Measurements from ENCODE around the gene CYP19A1. TPM values are rescaled to one million over a fixed set of nuclear protein-coding genes. Genes with fewer than 3 reads are reported as not detected.
"Not testable (repeated sequence)": the region's sequence is repeated elsewhere in the genome, so short reads cannot be mapped to it uniquely, and the experiment has no call there.

The CYP19A1 gene
- total RNA-seq, 1 experiment from 2014 or later, result not detected

GRCh38 chr15:51283026-51283425 is 55.4 kb downstream of the CYP19A1 start:
- Histone ChIP-seq H3K27ac (ENCODE audit: low read length) (no peak overlapping the region), H3K27me3 (ENCODE audit: control insufficient read depth, insufficient read depth, low read length) (0 out of 2 replicates have a peak, but pooled peaks cover 2% of the 10 kb centered on the region), H3K36me3 (ENCODE audit: control insufficient read depth, insufficient read depth, low read length) (no peaks in the 10 kb centered on the region), H3K4me3 (ENCODE audit: low read depth in 2 of 2, low read length in 2 of 2) (no peak overlapping the region), H3K9me3 (ENCODE audit: control insufficient read depth, insufficient read depth, low read depth, low read length) (no peaks in the 10 kb centered on the region), H3K4me1 (ENCODE audit: control insufficient read depth, insufficient read depth, low read length) (no peaks in the 10 kb centered on the region)
- ChIA-PET POLR2A (no interaction called here), CTCF (interaction anchor here (0.6 kb wide), 1 partner anchor 120 kb away, joined by 3 read pairs; no protein-coding TSS in a partner anchor)
- TF ChIP-seq TCF7L2 (IDR thresholded peaks at IDR 0.05; ENCODE audit: low read depth, low read length) (no peak), POLR2AphosphoS5 (IDR thresholded peaks at IDR 0.05; ENCODE audit: low read depth, low read length) (no peak), SIN3A (IDR thresholded peaks at IDR 0.05; ENCODE audit: borderline replicate concordance, insufficient read depth, low read depth, low read length) (no peak)
- TF ChIP-seq, protein P1, sequence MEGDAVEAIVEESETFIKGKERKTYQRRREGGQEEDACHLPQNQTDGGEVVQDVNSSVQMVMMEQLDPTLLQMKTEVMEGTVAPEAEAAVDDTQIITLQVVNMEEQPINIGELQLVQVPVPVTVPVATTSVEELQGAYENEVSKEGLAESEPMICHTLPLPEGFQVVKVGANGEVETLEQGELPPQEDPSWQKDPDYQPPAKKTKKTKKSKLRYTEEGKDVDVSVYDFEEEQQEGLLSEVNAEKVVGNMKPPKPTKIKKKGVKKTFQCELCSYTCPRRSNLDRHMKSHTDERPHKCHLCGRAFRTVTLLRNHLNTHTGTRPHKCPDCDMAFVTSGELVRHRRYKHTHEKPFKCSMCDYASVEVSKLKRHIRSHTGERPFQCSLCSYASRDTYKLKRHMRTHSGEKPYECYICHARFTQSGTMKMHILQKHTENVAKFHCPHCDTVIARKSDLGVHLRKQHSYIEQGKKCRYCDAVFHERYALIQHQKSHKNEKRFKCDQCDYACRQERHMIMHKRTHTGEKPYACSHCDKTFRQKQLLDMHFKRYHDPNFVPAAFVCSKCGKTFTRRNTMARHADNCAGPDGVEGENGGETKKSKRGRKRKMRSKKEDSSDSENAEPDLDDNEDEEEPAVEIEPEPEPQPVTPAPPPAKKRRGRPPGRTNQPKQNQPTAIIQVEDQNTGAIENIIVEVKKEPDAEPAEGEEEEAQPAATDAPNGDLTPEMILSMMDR (IDR thresholded peaks at IDR 0.05), result no peak
- TF ChIP-seq, protein P2, sequence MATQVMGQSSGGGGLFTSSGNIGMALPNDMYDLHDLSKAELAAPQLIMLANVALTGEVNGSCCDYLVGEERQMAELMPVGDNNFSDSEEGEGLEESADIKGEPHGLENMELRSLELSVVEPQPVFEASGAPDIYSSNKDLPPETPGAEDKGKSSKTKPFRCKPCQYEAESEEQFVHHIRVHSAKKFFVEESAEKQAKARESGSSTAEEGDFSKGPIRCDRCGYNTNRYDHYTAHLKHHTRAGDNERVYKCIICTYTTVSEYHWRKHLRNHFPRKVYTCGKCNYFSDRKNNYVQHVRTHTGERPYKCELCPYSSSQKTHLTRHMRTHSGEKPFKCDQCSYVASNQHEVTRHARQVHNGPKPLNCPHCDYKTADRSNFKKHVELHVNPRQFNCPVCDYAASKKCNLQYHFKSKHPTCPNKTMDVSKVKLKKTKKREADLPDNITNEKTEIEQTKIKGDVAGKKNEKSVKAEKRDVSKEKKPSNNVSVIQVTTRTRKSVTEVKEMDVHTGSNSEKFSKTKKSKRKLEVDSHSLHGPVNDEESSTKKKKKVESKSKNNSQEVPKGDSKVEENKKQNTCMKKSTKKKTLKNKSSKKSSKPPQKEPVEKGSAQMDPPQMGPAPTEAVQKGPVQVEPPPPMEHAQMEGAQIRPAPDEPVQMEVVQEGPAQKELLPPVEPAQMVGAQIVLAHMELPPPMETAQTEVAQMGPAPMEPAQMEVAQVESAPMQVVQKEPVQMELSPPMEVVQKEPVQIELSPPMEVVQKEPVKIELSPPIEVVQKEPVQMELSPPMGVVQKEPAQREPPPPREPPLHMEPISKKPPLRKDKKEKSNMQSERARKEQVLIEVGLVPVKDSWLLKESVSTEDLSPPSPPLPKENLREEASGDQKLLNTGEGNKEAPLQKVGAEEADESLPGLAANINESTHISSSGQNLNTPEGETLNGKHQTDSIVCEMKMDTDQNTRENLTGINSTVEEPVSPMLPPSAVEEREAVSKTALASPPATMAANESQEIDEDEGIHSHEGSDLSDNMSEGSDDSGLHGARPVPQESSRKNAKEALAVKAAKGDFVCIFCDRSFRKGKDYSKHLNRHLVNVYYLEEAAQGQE (IDR thresholded peaks at IDR 0.05; ENCODE audit: insufficient read depth in 1 of 2, low read depth in 2 of 2, low read length in 1 of 2), result no peak
- ATAC-seq (no peak), DNase-seq (ENCODE audit: low read depth, low spot score) (no peak)
- in situ Hi-C loops (cut with HindIII; ENCODE audit: low pct_unique_long_range_greater_than_20kb, low sequenced_read_pairs) (no loop called here), intact Hi-C loops (cut with micrococcal nuclease; ENCODE audit: unreplicated experiment) (loop anchor here (5.0 kb wide), 1 partner anchor 119 kb away; no protein-coding TSS in a partner anchor)
- no TSS peak for BruUV-seq (replicated peaks)

DNA sequence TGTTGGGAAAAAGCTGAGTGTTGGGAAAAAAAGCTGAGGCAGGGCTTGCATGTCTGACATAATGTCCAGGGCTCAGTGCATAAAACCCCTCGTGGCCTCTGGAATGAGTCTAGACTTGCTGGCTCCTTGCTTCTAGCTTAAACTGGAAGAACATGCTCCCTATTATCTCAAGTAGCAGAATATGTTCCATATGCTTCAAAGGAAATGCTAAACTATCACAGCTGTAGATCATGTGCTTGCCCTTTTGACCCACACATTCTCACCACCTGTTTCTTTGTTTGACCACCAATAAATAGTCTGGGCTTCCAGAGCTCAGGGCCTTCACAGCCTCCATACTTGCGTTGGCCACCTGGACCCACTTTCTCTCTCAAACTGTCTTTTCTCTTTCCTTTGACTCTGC is 56.2 kb downstream of the CYP19A1 start:
- H3K27me3 ChIP-seq (ENCODE audit: control insufficient read depth, insufficient read depth, low read length), result not testable (repeated sequence)
- CTCF ChIA-PET, result interaction anchor here (0.6 to 1.9 kb wide), 3 partner anchors 94 to 151 kb away, joined by 3 to 6 read pairs (median 4); no protein-coding TSS in a partner anchor

DNA sequence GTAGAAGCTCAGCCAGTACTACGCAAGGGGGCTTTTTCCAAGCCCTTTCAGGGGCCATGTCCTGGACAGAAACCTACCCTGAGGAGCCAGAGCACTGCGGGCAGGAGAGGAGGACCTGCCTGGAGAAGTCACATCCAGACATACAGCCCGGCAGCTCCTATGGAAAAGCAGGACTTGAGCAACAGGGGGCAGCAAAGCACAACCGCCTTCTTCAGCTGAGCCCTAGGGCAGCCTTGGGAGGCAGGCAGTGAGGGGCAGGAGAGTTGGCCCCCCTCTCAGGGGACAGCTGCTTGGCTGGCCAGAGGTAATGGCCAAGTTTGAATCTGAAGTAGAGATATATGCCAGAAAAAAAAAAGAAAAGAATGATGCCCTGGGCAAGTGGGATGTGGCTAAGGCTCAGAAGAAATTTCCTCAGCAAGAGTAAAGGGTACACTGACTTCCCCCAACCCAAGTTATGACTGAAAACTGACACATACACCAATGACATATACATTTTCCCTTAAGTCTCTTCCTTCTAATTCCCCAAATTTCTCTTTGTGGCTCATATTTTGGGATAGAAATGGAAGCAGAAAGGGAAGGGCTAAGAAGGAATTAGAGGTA is 56.9 kb downstream of the CYP19A1 start:
- in situ Hi-C loops (cut with HindIII; ENCODE audit: low pct_unique_long_range_greater_than_20kb, low sequenced_read_pairs) (no loop called here), intact Hi-C loops (cut with micrococcal nuclease; ENCODE audit: unreplicated experiment) (loop anchor here (1.0 to 5.0 kb wide), 2 partner anchors 100 to 121 kb away; no protein-coding TSS in a partner anchor)
- no peak for TF ChIP-seq POLR2AphosphoS5 (IDR thresholded peaks at IDR 0.05; ENCODE audit: low read depth, low read length)
- TF ChIP-seq, protein P1 (IDR thresholded peaks at IDR 0.05), result peak; percentile 77
- Histone ChIP-seq H3K4me3 (ENCODE audit: low read depth in 2 of 2, low read length in 2 of 2) (no peak overlapping the region), H3K9me3 (ENCODE audit: control insufficient read depth, insufficient read depth, low read depth, low read length) (no peaks in the 10 kb centered on the region), H3K36me3 (ENCODE audit: control insufficient read depth, insufficient read depth, low read length) (no peaks in the 10 kb centered on the region), H3K27me3 (ENCODE audit: control insufficient read depth, insufficient read depth, low read length) (peaks cover 8% of the 10 kb centered on the region), H3K4me1 (ENCODE audit: control insufficient read depth, insufficient read depth, low read length) (no peaks in the 10 kb centered on the region), H3K27ac (ENCODE audit: low read length) (no peak overlapping the region)
- ATAC-seq (peak; percentile 83), DNase-seq (ENCODE audit: low read depth, low spot score) (no peak)
- ChIA-PET CTCF (interaction anchor here (0.6 to 1.9 kb wide), 6 partner anchors 15 to 151 kb away, joined by 3 to 6 read pairs (median 4); no protein-coding TSS in a partner anchor), POLR2A (no interaction called here)
- no TSS peak for BruUV-seq (replicated peaks)

More for the DNA sequence above, 56.2 kb downstream of the CYP19A1 start:
- H3K4me3 ChIP-seq (ENCODE audit: low read depth in 2 of 2, low read length in 2 of 2); H3K27ac ChIP-seq (ENCODE audit: low read length); H3K4me1 ChIP-seq (ENCODE audit: control insufficient read depth, insufficient read depth, low read length); H3K9me3 ChIP-seq (ENCODE audit: control insufficient read depth, insufficient read depth, low read depth, low read length); in situ Hi-C loops (cut with HindIII; ENCODE audit: low pct_unique_long_range_greater_than_20kb, low sequenced_read_pairs); DNase-seq (ENCODE audit: low read depth, low spot score); H3K36me3 ChIP-seq (ENCODE audit: control insufficient read depth, insufficient read depth, low read length); POLR2A ChIA-PET; ATAC-seq; BruUV-seq (replicated peaks): not testable (repeated sequence)
- intact Hi-C loops (cut with micrococcal nuclease; ENCODE audit: unreplicated experiment), result loop anchor here (5.0 kb wide), 1 partner anchor 120 kb away; no protein-coding TSS in a partner anchor
